ENCODE measurements around the gene NFASC. TPM values are rescaled to one million over a fixed set of nuclear protein-coding genes. Genes with fewer than 3 reads are reported as not detected.

Gene NFASC
- polyA plus RNA-seq, 3 donors = 0.08 TPM; not detected in 2

- Histone ChIP-seq H3K79me2 (ENCODE audit: insufficient read depth, low read length) (no peaks in the 10 kb centered on the region), H3K36me3 (replicated peaks in 1 of 2; ENCODE audit: control insufficient read depth in 1 of 2, insufficient read depth in 2 of 2, low read length in 2 of 2) (no peaks in the 10 kb centered on the region), H3K4me2 (replicated peaks; ENCODE audit: extremely low read depth, low read length, poor library complexity, severe bottlenecking) (no peak overlapping the region), H3K9me3 (replicated peaks in 1 of 2; ENCODE audit: control insufficient read depth in 1 of 2, insufficient read depth in 1 of 2, low read length in 2 of 2) (no peaks in the 10 kb centered on the region), H2AFZ (ENCODE audit: insufficient read depth, low read depth, low read length, poor library complexity, severe bottlenecking) (no peak overlapping the region), H4K20me1 (ENCODE audit: insufficient read depth, low read length) (no peaks in the 10 kb centered on the region), H3K27ac (ENCODE audit: low read depth in 1 of 2, low read length in 2 of 2) (no peak overlapping the region), H3K4me3 (replicated peaks in 1 of 3; ENCODE audit: low read depth in 2 of 3, low read length in 3 of 3) (no peak overlapping the region), H3K4me1 (ENCODE audit: control insufficient read depth in 1 of 2, insufficient read depth in 2 of 2, low read length in 2 of 2) (no peaks in the 10 kb centered on the region), H3K9ac (ENCODE audit: insufficient read depth, low read length, poor library complexity, severe bottlenecking) (no peak overlapping the region), H3K27me3 (ENCODE audit: control insufficient read depth in 2 of 2, insufficient read depth in 2 of 2, low read length in 2 of 2) (peaks cover 5 to 6% of the 10 kb centered on the region in 2 donors)
- TF ChIP-seq CTCF (IDR thresholded peaks at IDR 0.05) = no peak
- DNase-seq = no peak
- H3K9me3 Mint-ChIP-seq = peaks cover 0 to 2% (median 0%) of the 10 kb centered on the region in 7 donors
- peaks cover 3% of the 10 kb centered on the region for H3K4me1 Mint-ChIP-seq
- no peak overlapping the region for H3K4me3 Mint-ChIP-seq
- 79% methylated on average over 6 of the region's 8 CpGs for WGBS (ENCODE audit: insufficient coverage)
- H3K27me3 Mint-ChIP-seq (ENCODE audit: low read depth in 3 of 3) = peaks cover 7 to 11% (median 10%) of the 10 kb centered on the region in 3 donors
- peak overlapping the region in 1 of 7 donors; percentile 6 for H3K27ac Mint-ChIP-seq
- H3K36me3 Mint-ChIP-seq = no peaks in the 10 kb centered on the region
- intact Hi-C loops (cut with micrococcal nuclease) = no loop called here
Observed at GRCh38 chr1:204961765-204962419, 91.2 kb downstream of the NFASC start.

- Mint-ChIP-seq H3K27ac (peak overlapping the region in 1 of 7 donors; percentile 64), H3K36me3 (no peaks in the 10 kb centered on the region), H3K4me3 (no peak overlapping the region), H3K27me3 (ENCODE audit: low read depth in 3 of 3) (peaks cover 4 to 14% (median 14%) of the 10 kb centered on the region in 3 donors), H3K4me1 (peaks cover 3% of the 10 kb centered on the region), H3K9me3 (peaks cover 0 to 2% (median 0%) of the 10 kb centered on the region in 7 donors)
- Histone ChIP-seq H3K27ac (ENCODE audit: low read depth in 1 of 2, low read length in 2 of 2) (no peak overlapping the region), H3K79me2 (ENCODE audit: insufficient read depth, low read length) (no peaks in the 10 kb centered on the region), H3K4me2 (replicated peaks; ENCODE audit: extremely low read depth, low read length, poor library complexity, severe bottlenecking) (no peak overlapping the region), H3K27me3 (ENCODE audit: control insufficient read depth in 2 of 2, insufficient read depth in 2 of 2, low read length in 2 of 2) (peaks cover 5 to 6% of the 10 kb centered on the region in 2 donors), H3K9me3 (replicated peaks in 1 of 2; ENCODE audit: control insufficient read depth in 1 of 2, insufficient read depth in 1 of 2, low read length in 2 of 2) (no peaks in the 10 kb centered on the region), H3K4me3 (replicated peaks in 1 of 3; ENCODE audit: low read depth in 2 of 3, low read length in 3 of 3) (no peak overlapping the region), H2AFZ (ENCODE audit: insufficient read depth, low read depth, low read length, poor library complexity, severe bottlenecking) (no peak overlapping the region), H4K20me1 (ENCODE audit: insufficient read depth, low read length) (no peaks in the 10 kb centered on the region), H3K4me1 (ENCODE audit: control insufficient read depth in 1 of 2, insufficient read depth in 2 of 2, low read length in 2 of 2) (no peaks in the 10 kb centered on the region), H3K9ac (ENCODE audit: insufficient read depth, low read length, poor library complexity, severe bottlenecking) (no peak overlapping the region), H3K36me3 (replicated peaks in 1 of 2; ENCODE audit: control insufficient read depth in 1 of 2, insufficient read depth in 2 of 2, low read length in 2 of 2) (no peaks in the 10 kb centered on the region)
- intact Hi-C loops (cut with micrococcal nuclease) = no loop called here
- WGBS (ENCODE audit: insufficient coverage) = no CpG with 5 or more reads among the region's 6 CpGs
- no peak for DNase-seq
- TF ChIP-seq CTCF (IDR thresholded peaks at IDR 0.05) = no peak
Observed at GRCh38 chr1:204962742-204963632, 92.3 kb downstream of the NFASC start.

Data from CD14-positive monocyte (primary cell).